Measurements from ENCODE around the gene PROZ. TPM values are rescaled to one million over a fixed set of nuclear protein-coding genes. Genes with fewer than 3 reads are reported as not detected.

PROZ gene
- total and polyA plus RNA-seq, 2 of the 13 experiments (the other 11 are each of a cell fraction or from before 2014, with no cell fraction given): 5.6 to 22.5 TPM

DNA sequence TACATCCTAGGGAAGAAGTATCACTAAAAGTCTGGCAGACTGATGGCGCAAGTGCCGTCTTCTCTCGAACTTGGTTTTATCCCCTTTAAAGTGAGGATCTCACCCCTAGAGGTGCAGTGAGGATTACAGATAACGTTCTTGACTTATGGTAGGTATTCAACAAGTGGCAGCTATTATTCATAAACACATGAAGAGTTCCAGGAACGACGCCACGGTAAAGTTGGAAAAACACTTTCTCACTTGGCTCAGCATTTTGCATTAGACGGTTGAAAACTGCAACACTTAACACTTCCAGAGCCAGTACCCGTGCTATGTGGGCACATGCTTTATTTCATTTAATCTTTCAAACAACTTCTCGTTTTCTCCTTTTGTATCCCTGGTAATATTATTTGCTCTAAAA lies 8.7 kb downstream of the PROZ start:
- Histone ChIP-seq H2AFZ (ENCODE audit: low read length) (no peak overlapping the region), H3K27me3 (ENCODE audit: control insufficient read depth in 1 of 2, insufficient read depth in 2 of 2, low read length in 2 of 2) (no peaks in the 10 kb centered on the region), H3K79me2 (ENCODE audit: insufficient read depth, low read length) (no peaks in the 10 kb centered on the region), H3K9me3 (ENCODE audit: low read length) (no peaks in the 10 kb centered on the region), H3K36me3 (replicated peaks in 1 of 2; ENCODE audit: control insufficient read depth in 1 of 2, insufficient read depth in 2 of 2, low read length in 2 of 2) (peaks cover 0 to 9% of the 10 kb centered on the region in 2 experiments; a peak in 3 of 5 replicates), H3K27ac (ENCODE audit: extremely low read length, insufficient read depth, low read length) (no peak overlapping the region), H4K20me1 (ENCODE audit: insufficient read depth, low read length) (no peaks in the 10 kb centered on the region), H3K4me2 (ENCODE audit: low read depth, low read length) (no peak overlapping the region), H3K4me3 (replicated peaks in 1 of 3; ENCODE audit: insufficient read depth in 1 of 3, low read depth in 2 of 3, low read length in 3 of 3) (no peak overlapping the region), H3K9ac (ENCODE audit: insufficient read depth, low read depth, low read length) (no peak overlapping the region), H3K4me1 (ENCODE audit: insufficient read depth, low read length) (peaks cover 35% of the 10 kb centered on the region)
- WGBS (ENCODE audit: low lambda C conversion rate): 99% methylated on average over 10 of the region's 10 CpGs
- in situ Hi-C loops (cut with HindIII; ENCODE audit: extremely low pct_ligation_motif_present, low pct_unique_long_range_greater_than_20kb): no loop called here
- TF ChIP-seq ARID4A (CRISPR knock-in tag; IDR thresholded peaks at IDR 0.05; ENCODE audit: borderline replicate concordance) (no peak), KDM6A (CRISPR knock-in tag; IDR thresholded peaks at IDR 0.05; ENCODE audit: low read depth) (no peak), ZNF256 (CRISPR knock-in tag; conservative IDR thresholded peaks at IDR 0.05) (no peak), PBX3 (CRISPR knock-in tag; IDR thresholded peaks at IDR 0.05; ENCODE audit: borderline replicate concordance) (no peak), AGO1 (IDR thresholded peaks at IDR 0.05; ENCODE audit: low read depth, low read length, poor library complexity, severe bottlenecking) (no peak), ELF4 (CRISPR knock-in tag; IDR thresholded peaks at IDR 0.05; ENCODE audit: borderline replicate concordance) (no peak), MTA3 (CRISPR knock-in tag; IDR thresholded peaks at IDR 0.05) (no peak), EHMT2 (IDR thresholded peaks at IDR 0.05; ENCODE audit: borderline replicate concordance, low read depth, low read length) (no peak), NCOA5 (CRISPR knock-in tag; IDR thresholded peaks at IDR 0.05) (no peak)
- TF ChIP-seq, protein P1, sequence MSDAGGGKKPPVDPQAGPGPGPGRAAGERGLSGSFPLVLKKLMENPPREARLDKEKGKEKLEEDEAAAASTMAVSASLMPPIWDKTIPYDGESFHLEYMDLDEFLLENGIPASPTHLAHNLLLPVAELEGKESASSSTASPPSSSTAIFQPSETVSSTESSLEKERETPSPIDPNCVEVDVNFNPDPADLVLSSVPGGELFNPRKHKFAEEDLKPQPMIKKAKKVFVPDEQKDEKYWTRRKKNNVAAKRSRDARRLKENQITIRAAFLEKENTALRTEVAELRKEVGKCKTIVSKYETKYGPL (CRISPR knock-in tag; IDR thresholded peaks at IDR 0.05): no peak
- TF ChIP-seq, protein P2, sequence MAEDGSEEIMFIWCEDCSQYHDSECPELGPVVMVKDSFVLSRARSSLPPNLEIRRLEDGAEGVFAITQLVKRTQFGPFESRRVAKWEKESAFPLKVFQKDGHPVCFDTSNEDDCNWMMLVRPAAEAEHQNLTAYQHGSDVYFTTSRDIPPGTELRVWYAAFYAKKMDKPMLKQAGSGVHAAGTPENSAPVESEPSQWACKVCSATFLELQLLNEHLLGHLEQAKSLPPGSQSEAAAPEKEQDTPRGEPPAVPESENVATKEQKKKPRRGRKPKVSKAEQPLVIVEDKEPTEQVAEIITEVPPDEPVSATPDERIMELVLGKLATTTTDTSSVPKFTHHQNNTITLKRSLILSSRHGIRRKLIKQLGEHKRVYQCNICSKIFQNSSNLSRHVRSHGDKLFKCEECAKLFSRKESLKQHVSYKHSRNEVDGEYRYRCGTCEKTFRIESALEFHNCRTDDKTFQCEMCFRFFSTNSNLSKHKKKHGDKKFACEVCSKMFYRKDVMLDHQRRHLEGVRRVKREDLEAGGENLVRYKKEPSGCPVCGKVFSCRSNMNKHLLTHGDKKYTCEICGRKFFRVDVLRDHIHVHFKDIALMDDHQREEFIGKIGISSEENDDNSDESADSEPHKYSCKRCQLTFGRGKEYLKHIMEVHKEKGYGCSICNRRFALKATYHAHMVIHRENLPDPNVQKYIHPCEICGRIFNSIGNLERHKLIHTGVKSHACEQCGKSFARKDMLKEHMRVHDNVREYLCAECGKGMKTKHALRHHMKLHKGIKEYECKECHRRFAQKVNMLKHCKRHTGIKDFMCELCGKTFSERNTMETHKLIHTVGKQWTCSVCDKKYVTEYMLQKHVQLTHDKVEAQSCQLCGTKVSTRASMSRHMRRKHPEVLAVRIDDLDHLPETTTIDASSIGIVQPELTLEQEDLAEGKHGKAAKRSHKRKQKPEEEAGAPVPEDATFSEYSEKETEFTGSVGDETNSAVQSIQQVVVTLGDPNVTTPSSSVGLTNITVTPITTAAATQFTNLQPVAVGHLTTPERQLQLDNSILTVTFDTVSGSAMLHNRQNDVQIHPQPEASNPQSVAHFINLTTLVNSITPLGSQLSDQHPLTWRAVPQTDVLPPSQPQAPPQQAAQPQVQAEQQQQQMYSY (CRISPR knock-in tag; IDR thresholded peaks at IDR 0.05): no peak
- intact Hi-C loops (cut with micrococcal nuclease; ENCODE audit: unreplicated experiment): no loop called here
- DNase-seq (ENCODE audit: low spot score): no peak
- ChIA-PET CTCF (ENCODE audit: low intra/inter-chr PET ratio, low total read pairs) (no interaction called here), POLR2A (no interaction called here)
- ATAC-seq: no peak
- BruUV-seq (replicated peaks): no TSS peak
- FAIRE-seq: no peak

All from HepG2 (cell line).